ENCODE data around the gene CHCHD6.

Gene CHCHD6

GRCh38 chr3:126731044-126731443 lies 27.0 kb downstream of the CHCHD6 start:
- in situ Hi-C loops (cut with HindIII; ENCODE audit: low pct_ligation_motif_present, low pct_unique_long_range_greater_than_20kb, low sequenced_read_pairs): no loop called here
- DNase-seq: no peak

DNA sequence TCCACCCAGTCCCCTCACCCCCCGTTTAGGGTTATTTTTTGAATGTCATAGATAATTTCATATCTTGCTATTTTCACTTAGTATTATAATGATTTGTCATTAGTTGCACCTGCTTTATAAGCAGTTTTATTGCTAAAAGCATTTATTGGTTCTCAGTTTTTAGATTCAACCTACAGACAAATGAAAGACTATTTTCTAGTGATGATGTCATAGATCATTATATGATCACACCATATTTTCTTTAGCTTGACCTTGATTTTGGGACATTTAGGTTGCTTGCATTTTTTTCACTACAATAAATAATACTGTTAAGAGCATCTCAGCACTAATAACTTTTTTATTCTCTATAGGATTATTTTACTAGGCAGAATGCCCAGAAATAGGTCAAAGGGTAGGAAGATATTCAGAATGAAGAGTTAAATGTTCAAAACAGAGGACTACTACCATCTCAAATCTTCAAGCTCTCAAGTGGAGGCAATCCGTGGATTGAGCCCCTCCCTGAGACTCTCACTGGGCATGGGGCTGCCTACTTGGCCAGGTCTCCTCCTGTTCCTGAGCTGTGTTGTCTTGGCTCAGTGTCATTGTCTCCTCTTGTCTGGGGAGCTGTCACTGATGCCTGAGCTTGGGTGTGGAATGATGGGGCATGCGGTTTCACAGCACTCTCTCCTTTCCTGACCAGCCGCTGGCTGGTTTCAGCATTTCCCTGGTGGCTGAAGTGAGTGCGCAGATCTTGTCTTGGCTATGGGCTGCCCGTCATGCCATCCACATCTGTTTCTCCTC lies 28.4 kb downstream of the CHCHD6 start:
- DNase-seq: no peak
- in situ Hi-C loops (cut with HindIII; ENCODE audit: low pct_ligation_motif_present, low pct_unique_long_range_greater_than_20kb, low sequenced_read_pairs): no loop called here

DNA sequence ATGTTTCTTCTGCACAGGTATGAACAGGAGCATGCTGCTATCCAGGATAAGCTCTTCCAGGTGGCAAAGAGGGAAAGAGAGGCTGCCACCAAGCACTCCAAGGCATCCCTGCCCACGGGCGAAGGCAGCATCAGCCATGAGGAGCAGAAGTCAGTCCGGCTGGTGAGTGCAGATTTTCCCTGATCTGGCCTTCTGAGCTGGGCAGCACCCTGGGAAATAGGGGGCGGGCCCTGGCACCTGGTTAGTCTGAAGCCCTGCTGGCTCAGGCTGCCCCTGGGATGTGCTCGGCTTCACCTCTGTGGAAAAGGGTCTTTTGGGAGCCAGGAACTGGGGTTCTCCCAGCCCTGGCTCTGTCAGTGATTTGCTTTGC lies 29.0 kb downstream of the CHCHD6 start:
- in situ Hi-C loops (cut with HindIII; ENCODE audit: low pct_ligation_motif_present, low pct_unique_long_range_greater_than_20kb, low sequenced_read_pairs): no loop called here

GRCh38 chr3:126734106-126734723 lies 30.2 kb downstream of the CHCHD6 start:
- in situ Hi-C loops (cut with HindIII; ENCODE audit: low pct_ligation_motif_present, low pct_unique_long_range_greater_than_20kb, low sequenced_read_pairs): no loop called here
- DNase-seq: no peak

More for the DNA sequence above, 29.0 kb downstream of the CHCHD6 start:
- DNase-seq: no peak

GRCh38 chr3:126737527-126737926 lies 33.5 kb downstream of the CHCHD6 start:
- DNase-seq: no peak
- in situ Hi-C loops (cut with HindIII; ENCODE audit: low pct_ligation_motif_present, low pct_unique_long_range_greater_than_20kb, low sequenced_read_pairs): no loop called here

DNA sequence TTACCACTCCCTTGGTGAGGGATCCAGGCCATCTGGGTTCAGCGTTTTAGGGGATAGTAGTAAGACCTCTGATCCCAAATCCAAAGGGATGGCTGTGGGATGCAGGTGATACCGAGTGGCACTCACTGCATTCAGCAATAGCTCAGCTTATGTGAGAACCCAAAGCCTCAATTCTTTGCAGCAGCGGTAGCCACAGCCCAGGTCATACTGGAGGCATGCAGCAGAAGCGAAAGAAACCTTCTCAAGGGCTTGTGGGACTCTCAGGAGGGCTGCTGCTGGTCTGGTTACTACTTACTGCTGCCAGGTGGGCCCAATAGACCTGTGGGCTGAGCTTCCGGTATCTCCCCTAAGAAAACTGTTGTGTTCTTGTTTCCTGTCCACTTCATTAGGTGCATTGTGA lies 38.0 kb downstream of the CHCHD6 start:
- in situ Hi-C loops (cut with HindIII; ENCODE audit: low pct_ligation_motif_present, low pct_unique_long_range_greater_than_20kb, low sequenced_read_pairs): no loop called here
- DNase-seq: no peak

DNA sequence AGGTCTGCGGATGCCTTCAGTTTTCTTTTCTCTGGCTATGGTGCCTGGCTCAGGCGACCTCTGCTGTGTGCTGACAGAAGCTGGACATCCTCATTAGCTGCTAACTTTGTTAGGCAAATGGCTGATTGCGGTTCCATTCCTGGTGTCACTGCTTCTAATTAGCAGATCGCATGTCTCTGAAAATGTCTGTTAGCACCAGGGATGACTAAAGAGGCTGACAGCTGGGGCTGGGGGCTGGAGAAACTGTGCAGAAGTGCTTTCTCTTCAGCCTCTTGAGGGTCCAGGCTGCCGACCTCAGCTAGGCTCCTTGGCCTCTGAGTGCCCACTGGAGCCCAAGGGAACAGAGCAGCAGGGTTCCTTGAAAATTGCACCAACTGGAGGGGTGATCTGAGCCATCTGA lies 39.3 kb downstream of the CHCHD6 start:
- no peak for DNase-seq
- in situ Hi-C loops (cut with HindIII; ENCODE audit: low pct_ligation_motif_present, low pct_unique_long_range_greater_than_20kb, low sequenced_read_pairs): no loop called here

DNA sequence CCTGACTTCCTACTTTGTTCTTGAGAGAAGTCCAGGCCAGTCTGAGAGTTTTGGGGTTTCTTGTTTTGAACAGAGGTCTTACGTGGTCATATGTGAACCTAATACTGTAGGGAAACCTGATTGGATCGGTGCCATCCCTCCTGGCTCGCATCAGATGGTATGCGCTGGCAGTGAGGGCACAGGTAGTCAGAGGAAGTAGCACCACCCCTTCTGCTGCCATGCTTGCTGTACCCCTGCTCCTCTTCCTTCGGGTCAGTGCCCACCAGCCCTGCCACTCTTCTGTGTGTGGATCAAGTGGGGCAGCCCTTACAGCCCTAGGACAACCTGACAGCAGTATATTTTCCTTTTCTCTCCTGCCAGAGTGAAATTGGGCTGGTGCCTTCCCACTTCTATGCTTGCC lies 39.7 kb downstream of the CHCHD6 start:
- no peak for DNase-seq
- in situ Hi-C loops (cut with HindIII; ENCODE audit: low pct_ligation_motif_present, low pct_unique_long_range_greater_than_20kb, low sequenced_read_pairs): no loop called here

GRCh38 chr3:126745760-126746394 lies 41.8 kb downstream of the CHCHD6 start:
- no peak for DNase-seq
- in situ Hi-C loops (cut with HindIII; ENCODE audit: low pct_ligation_motif_present, low pct_unique_long_range_greater_than_20kb, low sequenced_read_pairs): no loop called here

DNA sequence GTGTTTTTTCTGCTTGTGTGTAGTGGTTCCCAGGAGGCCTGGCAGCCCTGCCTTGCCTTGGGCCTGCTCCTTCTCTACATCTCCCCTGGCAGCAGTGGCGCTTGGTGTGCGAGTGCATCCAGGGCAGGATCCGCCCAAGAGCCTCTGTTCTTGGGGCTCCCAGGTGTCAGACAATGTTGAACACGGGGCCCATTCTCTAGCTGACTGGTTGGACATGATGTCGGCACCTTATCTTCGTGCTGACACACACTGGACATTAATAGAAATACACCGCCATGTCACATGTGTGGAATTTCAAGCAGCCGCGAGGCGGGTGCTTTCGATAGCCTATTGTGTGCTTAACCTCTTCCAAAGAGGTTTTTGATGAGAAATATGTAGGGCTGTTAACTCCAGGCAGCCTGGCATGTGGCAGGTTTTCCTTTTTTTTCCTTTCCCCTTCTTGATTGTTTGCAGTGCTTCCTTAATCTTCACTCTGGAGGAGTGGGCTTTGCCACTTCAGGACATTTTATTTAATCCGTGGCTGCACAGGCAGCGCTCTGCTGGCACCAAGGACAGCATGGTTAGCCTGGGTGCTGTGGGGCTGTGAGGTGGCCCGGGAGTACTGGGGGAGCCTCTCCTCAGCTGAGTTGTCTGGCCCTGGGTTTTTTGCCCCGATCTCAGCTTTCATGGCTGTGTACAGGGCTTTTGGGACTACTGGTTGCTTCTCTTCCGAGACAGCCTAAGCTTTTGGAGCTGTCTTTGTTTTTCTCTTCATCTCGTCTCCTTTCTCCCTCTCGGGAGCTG lies 42.5 kb downstream of the CHCHD6 start:
- in situ Hi-C loops (cut with HindIII; ENCODE audit: low pct_ligation_motif_present, low pct_unique_long_range_greater_than_20kb, low sequenced_read_pairs): no loop called here
- DNase-seq: peak; percentile 47

GRCh38 chr3:126747768-126748167 lies 43.7 kb downstream of the CHCHD6 start:
- in situ Hi-C loops (cut with HindIII; ENCODE audit: low pct_ligation_motif_present, low pct_unique_long_range_greater_than_20kb, low sequenced_read_pairs): no loop called here
- DNase-seq: no peak

DNA sequence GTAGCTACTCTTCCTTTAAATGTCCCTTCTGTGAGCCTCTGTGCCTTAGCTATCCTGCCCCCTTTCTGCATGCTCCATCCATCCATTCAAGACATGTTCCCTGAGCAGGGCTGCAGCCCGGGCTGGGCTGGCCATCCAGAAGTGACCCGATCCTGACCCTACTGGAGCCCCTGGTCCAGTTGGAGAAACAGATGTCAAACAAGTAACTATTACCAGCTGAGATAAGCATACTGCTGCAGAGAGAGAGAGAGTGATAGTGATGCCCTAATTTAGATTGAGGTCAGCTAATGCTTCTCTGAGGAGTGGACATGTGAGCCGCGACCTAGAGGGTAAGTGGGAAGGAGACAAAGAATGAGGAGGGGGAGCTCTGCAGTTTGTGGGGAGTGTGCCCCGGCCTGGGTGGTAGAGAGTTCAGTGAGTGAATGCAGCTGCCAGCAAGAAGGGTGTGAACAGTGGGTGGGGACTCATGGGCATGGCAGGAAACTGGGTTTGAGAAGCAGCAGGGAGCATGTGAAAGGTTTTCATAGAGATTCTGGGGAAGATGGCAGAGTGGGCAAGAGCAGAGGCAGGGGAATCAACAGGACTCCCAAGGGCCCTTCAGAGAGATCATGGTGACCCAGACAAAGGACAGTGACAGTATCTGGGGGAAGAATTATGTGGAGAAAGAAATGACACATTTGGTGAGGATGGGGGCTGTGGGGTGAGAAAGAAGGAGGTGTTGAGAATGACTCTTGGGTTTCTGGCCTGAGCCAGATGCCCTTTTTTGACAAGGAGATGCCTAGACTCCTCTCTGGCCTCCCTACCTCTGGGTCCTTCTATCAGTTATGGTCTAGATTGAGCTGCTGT lies 44.9 kb downstream of the CHCHD6 start:
- in situ Hi-C loops (cut with HindIII; ENCODE audit: low pct_ligation_motif_present, low pct_unique_long_range_greater_than_20kb, low sequenced_read_pairs): no loop called here
- DNase-seq: no peak

- in situ Hi-C loops (cut with HindIII; ENCODE audit: low pct_ligation_motif_present, low pct_unique_long_range_greater_than_20kb, low sequenced_read_pairs): no loop called here
- no peak for DNase-seq
These were observed 45.5 kb downstream of the CHCHD6 start for GRCh38 chr3:126749547-126749875.

- in situ Hi-C loops (cut with HindIII; ENCODE audit: low pct_ligation_motif_present, low pct_unique_long_range_greater_than_20kb, low sequenced_read_pairs): no loop called here
- no peak for DNase-seq
These were observed 46.1 kb downstream of the CHCHD6 start for GRCh38 chr3:126749931-126750755.

DNA sequence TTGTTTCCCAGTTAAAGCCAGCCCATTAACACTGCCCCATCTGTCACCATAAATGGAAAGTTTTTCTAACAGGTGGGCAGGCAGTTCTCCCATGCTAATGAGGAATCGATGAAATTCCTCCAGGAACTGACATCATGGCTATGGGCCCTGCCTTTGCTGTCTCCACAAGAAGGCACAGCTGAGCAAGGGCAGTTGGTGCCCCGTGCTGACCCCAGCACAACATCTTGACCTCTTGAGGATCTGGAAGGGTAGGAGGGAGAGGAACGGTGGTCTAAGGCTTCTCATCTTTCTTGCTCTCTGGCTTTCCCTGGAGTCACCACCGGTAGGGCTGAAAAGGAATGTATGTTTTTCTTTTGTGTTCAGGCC lies 46.7 kb downstream of the CHCHD6 start:
- in situ Hi-C loops (cut with HindIII; ENCODE audit: low pct_ligation_motif_present, low pct_unique_long_range_greater_than_20kb, low sequenced_read_pairs): no loop called here
- DNase-seq: no peak

DNA sequence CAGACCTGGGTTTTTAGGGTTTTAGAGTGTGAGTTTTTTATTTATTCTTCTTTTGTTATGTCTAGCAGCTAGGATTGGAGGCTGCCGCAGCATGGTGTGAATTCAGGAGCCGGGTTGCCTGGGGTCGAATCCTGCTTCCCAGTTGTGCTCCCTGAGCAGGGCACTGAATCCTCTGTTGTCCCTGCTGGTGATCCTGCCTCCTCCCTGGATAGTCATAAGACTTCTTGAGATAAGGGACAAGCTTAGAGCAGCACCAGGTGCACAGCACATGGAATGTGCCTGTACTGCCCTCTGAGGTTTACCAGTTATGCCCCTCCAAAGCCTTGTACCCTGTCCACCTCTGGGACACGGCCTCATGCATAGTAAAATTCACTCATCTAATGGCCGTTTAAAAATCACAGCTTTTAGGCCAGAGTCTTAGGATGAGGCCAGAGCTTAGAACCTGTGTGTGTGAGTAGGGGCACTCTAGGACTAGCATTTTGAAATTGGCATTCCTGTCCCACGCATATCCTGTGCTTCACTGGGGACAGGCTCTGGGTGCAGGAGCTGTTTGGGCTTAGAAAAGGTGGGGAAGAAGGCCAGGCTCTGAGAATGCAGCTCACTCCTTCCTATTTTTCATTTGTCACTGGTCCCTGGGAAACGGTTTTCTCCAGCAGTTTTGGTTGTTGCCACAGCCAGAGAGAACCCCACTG lies 47.7 kb downstream of the CHCHD6 start:
- no peak for DNase-seq
- in situ Hi-C loops (cut with HindIII; ENCODE audit: low pct_ligation_motif_present, low pct_unique_long_range_greater_than_20kb, low sequenced_read_pairs): no loop called here
